GM23338 (cell line): ENCODE data around the gene TRIO. TPM values are rescaled to one million over a fixed set of nuclear protein-coding genes. Genes with fewer than 3 reads are reported as not detected.

Experiments
- ATAC-seq: fragments of 200-7000 bp; cut with Tn5 transposase; 3 replicates; pipeline ENCODE4 v1.9.1; 2020
- DNase-seq: peaks from one replicate; pipeline ENCODE4 v3.0.0-alpha.2; 2015; ENCODE audit warnings: low spot score
- H2AFZ ChIP-seq: fragments of 200-600 bp; sonication (generic); 2 replicates; pipeline ENCODE4 v1.8.0; 2016; ENCODE audit warnings: antibody characterized with exemption, mild to moderate bottlenecking, moderate library complexity
- H3F3A ChIP-seq: fragments of 200-600 bp; sonication (generic); replicated peaks from 2 replicates; pipeline ENCODE4 v1.8.0; 2017; ENCODE audit warnings: antibody characterized with exemption, mixed run types, low read depth
- H3K27ac ChIP-seq: fragments of 200-600 bp; sonication (generic); 2 replicates; pipeline ENCODE4 v1.6.1; 2016; ENCODE audit warnings: low read depth
- H3K27me3 ChIP-seq: fragments of 200-600 bp; sonication (generic); 2 replicates; pipeline ENCODE4 v1.8.0; 2016; ENCODE audit warnings: mild to moderate bottlenecking, mixed run types, moderate library complexity; ENCODE audit not compliant: insufficient read depth
- H3K36me3 ChIP-seq: fragments of 200-600 bp; sonication (generic); 2 replicates; pipeline ENCODE4 v1.8.0; 2016; ENCODE audit warnings: mild to moderate bottlenecking; ENCODE audit not compliant: insufficient read depth
- H3K4me1 ChIP-seq: fragments of 200-600 bp; sonication (generic); 2 replicates; pipeline ENCODE4 v1.8.0; 2016; ENCODE audit warnings: mild to moderate bottlenecking, moderate library complexity; ENCODE audit not compliant: insufficient read depth
- H3K4me2 ChIP-seq: fragments of 200-600 bp; sonication (generic); 2 replicates; pipeline ENCODE4 v1.7.1; 2017; ENCODE audit warnings: mixed run types
- H3K4me3 ChIP-seq: fragments of 200-600 bp; sonication (generic); 2 replicates; pipeline ENCODE4 v1.6.1; 2016; ENCODE audit warnings: mixed run types
- H3K79me2 ChIP-seq: fragments of 200-600 bp; sonication (generic); replicated peaks from 2 replicates; pipeline ENCODE4 v1.8.0; 2017; ENCODE audit warnings: mild to moderate bottlenecking; ENCODE audit not compliant: insufficient read depth
- H3K9me2 ChIP-seq: fragments of 200-600 bp; sonication (generic); 2 replicates; pipeline ENCODE4 v1.8.0; 2017; ENCODE audit not compliant: insufficient read depth
- H4K20me1 ChIP-seq: fragments of 200-600 bp; sonication (generic); replicated peaks from 2 replicates; pipeline ENCODE4 v1.8.0; 2017; ENCODE audit warnings: mild to moderate bottlenecking; ENCODE audit not compliant: insufficient read depth
- H3K27ac Mint-ChIP-seq: 2 replicates; pipeline ENCODE4 v1.8.0; 2020; ENCODE audit warnings: inconsistent platforms, mild to moderate bottlenecking, moderate library complexity, mixed read lengths
- H3K27me3 Mint-ChIP-seq: 3 replicates; pipeline ENCODE4 v1.8.0; 2022; ENCODE audit warnings: low read depth, mild to moderate bottlenecking, moderate library complexity, mixed read lengths, inconsistent platforms; ENCODE audit not compliant: insufficient read depth, poor library complexity
- H3K36me3 Mint-ChIP-seq: 3 replicates; pipeline ENCODE4 v1.8.0; 2021; ENCODE audit warnings: low read depth, mild to moderate bottlenecking, inconsistent platforms, moderate library complexity, mixed read lengths
- H3K4me1 Mint-ChIP-seq: 3 replicates; pipeline ENCODE4 v1.8.0; 2020; ENCODE audit warnings: mild to moderate bottlenecking, inconsistent platforms, mixed read lengths
- H3K4me3 Mint-ChIP-seq: 3 replicates; pipeline ENCODE4 v1.8.0; 2021; ENCODE audit warnings: moderate library complexity, mild to moderate bottlenecking, inconsistent platforms, mixed read lengths
- H3K9me3 Mint-ChIP-seq: 3 replicates; pipeline ENCODE4 v1.8.0; 2020; ENCODE audit warnings: moderate library complexity, mild to moderate bottlenecking, inconsistent platforms, mixed read lengths
- CREB1 ChIP-seq: fragments of 250-450 bp; sonication (Bioruptor Pico); IDR thresholded peaks from 2 replicates; pipeline ENCODE4 v1.5.0; 2020; ENCODE audit warnings: low read depth, mild to moderate bottlenecking, moderate library complexity
- EZH2 ChIP-seq: fragments of 200-600 bp; sonication (generic); IDR thresholded peaks from one replicate; pipeline ENCODE4 v1.8.0; 2017; ENCODE audit warnings: antibody characterized with exemption, mild to moderate bottlenecking, low read depth; ENCODE audit not compliant: unreplicated experiment
- EZH2phosphoT487 ChIP-seq: fragments of 200-600 bp; sonication (generic); IDR thresholded peaks from one replicate; pipeline ENCODE4 v1.8.1; 2018; ENCODE audit warnings: antibody characterized with exemption; ENCODE audit not compliant: unreplicated experiment
- JUNB ChIP-seq: IDR thresholded peaks from one replicate; pipeline ENCODE4 v1.6.1; 2016; ENCODE audit warnings: antibody characterized with exemption; ENCODE audit not compliant: unreplicated experiment
- NANOG ChIP-seq: IDR thresholded peaks from 2 replicates; pipeline ENCODE4 v1.6.1; 2016; ENCODE audit warnings: antibody characterized with exemption, borderline replicate concordance
- POLR2AphosphoS5 ChIP-seq: IDR thresholded peaks from 2 replicates; pipeline ENCODE4 v1.6.1; 2016; ENCODE audit warnings: antibody characterized with exemption, low read depth
- REST ChIP-seq: IDR thresholded peaks from one replicate; pipeline ENCODE4 v1.6.1; 2018; ENCODE audit warnings: antibody characterized with exemption; ENCODE audit not compliant: unreplicated experiment
- STAT1 ChIP-seq: IDR thresholded peaks from one replicate; pipeline ENCODE4 v1.6.1; 2016; ENCODE audit warnings: antibody characterized with exemption; ENCODE audit not compliant: unreplicated experiment
- ZNF114 ChIP-seq: fragments of 250-450 bp; sonication (Bioruptor Pico); IDR thresholded peaks from 2 replicates; pipeline ENCODE4 v1.5.0; 2020; ENCODE audit warnings: mild to moderate bottlenecking, moderate library complexity
- ZNF331 ChIP-seq: fragments of 250-450 bp; sonication (Bioruptor Pico); IDR thresholded peaks from 2 replicates; pipeline ENCODE4 v1.5.0; 2020; ENCODE audit warnings: low read depth, mild to moderate bottlenecking, moderate library complexity
- ZNF462 ChIP-seq: fragments of 250-450 bp; sonication (Bioruptor Pico); IDR thresholded peaks from 2 replicates; pipeline ENCODE4 v1.5.0; 2020; ENCODE audit warnings: mild to moderate bottlenecking, moderate library complexity
- polyA plus RNA-seq: library from polyadenylated mRNA; unstranded; fragments of >200 nt; fragmentation: Nextera tagmentation; extraction: Ambion mirVana; gene quantifications from 2 replicates; pipeline ENCODE4 v1.2.1, GENCODE V29; 2016
- total RNA-seq: library from RNA; depleted of rRNA; stranded (reverse); fragments of >200 nt; shearing (Covaris generic); gene quantifications from 2 replicates; pipeline ENCODE4 v1.2.3, GENCODE V29; 2014
- TF ChIP-seq, protein P1 (sequence below): IDR thresholded peaks from 2 replicates; pipeline ENCODE4 v1.6.1; 2016; ENCODE audit warnings: antibody characterized with exemption
- TF ChIP-seq, protein P2 (sequence below), 2 experiments: fragments of 200-600 bp in 1 of 2; sonication (generic) in 1 of 2; conservative IDR thresholded peaks; 2 replicates each; pipeline versions ENCODE4 v1.5.1 to v1.6.1; 2016 to 2017; ENCODE audit warnings: antibody characterized with exemption in 2 of 2, low read depth in 2 of 2, mild to moderate bottlenecking in 2 of 2, moderate library complexity in 1 of 2

Gene TRIO
- total and polyA plus RNA-seq, 2 experiments from 2014 or later = 13.8 to 113 TPM

DNA sequence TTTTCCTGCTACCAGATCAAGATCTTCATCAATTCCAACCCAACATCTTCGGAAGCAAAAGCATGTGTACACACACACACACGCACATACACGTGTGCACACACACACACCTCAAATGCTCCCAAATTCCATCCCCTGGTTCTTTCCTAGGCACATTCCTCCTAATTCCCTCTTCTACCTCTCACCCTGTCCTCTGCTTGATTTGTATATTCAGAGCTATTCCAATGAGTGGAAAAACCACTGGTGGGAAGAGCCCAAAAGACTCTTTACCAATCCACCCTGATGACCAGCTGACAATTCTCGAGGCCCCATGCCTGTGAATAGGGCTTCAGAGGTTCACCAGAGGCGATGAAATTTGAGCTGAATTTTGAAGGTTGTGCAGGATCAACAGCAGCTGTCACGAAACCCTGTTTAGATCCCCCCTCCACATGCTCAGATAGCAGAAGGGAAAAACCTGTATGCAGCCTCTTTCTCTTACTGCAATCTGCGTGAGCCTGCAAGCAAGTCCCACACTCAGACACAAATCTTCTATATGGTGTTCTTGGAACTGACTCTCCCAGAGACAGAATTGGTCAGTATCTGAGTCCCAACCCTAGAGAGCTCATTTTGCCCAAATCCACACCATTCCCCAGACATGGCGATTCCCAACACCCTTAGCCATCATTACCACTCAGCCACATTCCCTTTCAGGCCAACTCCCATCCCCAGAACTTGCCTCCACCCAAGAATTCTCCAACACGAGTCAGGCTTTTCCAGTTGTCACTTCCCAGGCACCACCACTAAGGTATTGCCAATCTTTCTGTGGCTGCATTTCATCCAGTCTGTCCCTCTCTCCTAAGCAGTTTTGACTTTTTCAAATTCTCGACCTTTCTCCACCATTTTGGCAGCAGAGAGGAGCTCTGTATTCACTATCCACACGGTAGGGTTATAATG is 4.3 kb upstream of the TRIO start:
- 0 out of 2 replicates have a peak, but pooled peaks cover 4% of the 10 kb centered on the region for H3F3A ChIP-seq
- no peak overlapping the region for H3K27ac ChIP-seq
- no peak overlapping the region for H3K4me2 ChIP-seq
- no peaks in the 10 kb centered on the region for H3K27me3 ChIP-seq
- H3K4me1 Mint-ChIP-seq = peaks cover 7% of the 10 kb centered on the region
- no peak overlapping the region for H2AFZ ChIP-seq
- H3K36me3 Mint-ChIP-seq = no peaks in the 10 kb centered on the region
- H3K4me3 Mint-ChIP-seq = no peak overlapping the region
- H4K20me1 ChIP-seq = no peaks in the 10 kb centered on the region; the same call in 1 of the 2 replicates
- no peak overlapping the region for H3K4me3 ChIP-seq
- DNase-seq (no peak), ATAC-seq (no peak)
- no peaks in the 10 kb centered on the region for H3K9me2 ChIP-seq
- no peaks in the 10 kb centered on the region; the same call in 2 of the 3 replicates for H3K9me3 Mint-ChIP-seq
- H3K27ac Mint-ChIP-seq = no peak overlapping the region
- no peak for TF ChIP-seq ZNF114 (CRISPR knock-in tag)
- TF ChIP-seq REST = no peak
- TF ChIP-seq ZNF462 (CRISPR knock-in tag) = no peak
- no peak for TF ChIP-seq JUNB
- no peak for TF ChIP-seq ZNF331
- TF ChIP-seq NANOG = no peak
- TF ChIP-seq EZH2 = no peak
- TF ChIP-seq, protein P1, sequence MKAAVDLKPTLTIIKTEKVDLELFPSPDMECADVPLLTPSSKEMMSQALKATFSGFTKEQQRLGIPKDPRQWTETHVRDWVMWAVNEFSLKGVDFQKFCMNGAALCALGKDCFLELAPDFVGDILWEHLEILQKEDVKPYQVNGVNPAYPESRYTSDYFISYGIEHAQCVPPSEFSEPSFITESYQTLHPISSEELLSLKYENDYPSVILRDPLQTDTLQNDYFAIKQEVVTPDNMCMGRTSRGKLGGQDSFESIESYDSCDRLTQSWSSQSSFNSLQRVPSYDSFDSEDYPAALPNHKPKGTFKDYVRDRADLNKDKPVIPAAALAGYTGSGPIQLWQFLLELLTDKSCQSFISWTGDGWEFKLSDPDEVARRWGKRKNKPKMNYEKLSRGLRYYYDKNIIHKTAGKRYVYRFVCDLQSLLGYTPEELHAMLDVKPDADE = no peak
- TF ChIP-seq EZH2phosphoT487 = no peak
- TF ChIP-seq POLR2AphosphoS5 = no peak
- no peak for TF ChIP-seq STAT1
- no peak for TF ChIP-seq CREB1 (CRISPR knock-in tag)
- TF ChIP-seq, protein P2, sequence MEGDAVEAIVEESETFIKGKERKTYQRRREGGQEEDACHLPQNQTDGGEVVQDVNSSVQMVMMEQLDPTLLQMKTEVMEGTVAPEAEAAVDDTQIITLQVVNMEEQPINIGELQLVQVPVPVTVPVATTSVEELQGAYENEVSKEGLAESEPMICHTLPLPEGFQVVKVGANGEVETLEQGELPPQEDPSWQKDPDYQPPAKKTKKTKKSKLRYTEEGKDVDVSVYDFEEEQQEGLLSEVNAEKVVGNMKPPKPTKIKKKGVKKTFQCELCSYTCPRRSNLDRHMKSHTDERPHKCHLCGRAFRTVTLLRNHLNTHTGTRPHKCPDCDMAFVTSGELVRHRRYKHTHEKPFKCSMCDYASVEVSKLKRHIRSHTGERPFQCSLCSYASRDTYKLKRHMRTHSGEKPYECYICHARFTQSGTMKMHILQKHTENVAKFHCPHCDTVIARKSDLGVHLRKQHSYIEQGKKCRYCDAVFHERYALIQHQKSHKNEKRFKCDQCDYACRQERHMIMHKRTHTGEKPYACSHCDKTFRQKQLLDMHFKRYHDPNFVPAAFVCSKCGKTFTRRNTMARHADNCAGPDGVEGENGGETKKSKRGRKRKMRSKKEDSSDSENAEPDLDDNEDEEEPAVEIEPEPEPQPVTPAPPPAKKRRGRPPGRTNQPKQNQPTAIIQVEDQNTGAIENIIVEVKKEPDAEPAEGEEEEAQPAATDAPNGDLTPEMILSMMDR (conservative IDR thresholded peaks at IDR 0.05; ENCODE audit: low read depth in 2 of 2) = no peak
- H3K27me3 Mint-ChIP-seq = peaks cover 9% of the 10 kb centered on the region
- peaks cover 9% of the 10 kb centered on the region for H3K4me1 ChIP-seq
- H3K36me3 ChIP-seq = no peaks in the 10 kb centered on the region
- H3K79me2 ChIP-seq = no peaks in the 10 kb centered on the region
